GM12864 (cell line): ENCODE results near the gene ABI1.
A peak's percentile ranks its signal among the peaks of the same experiment; 100 is the strongest.

Experiments used
- DNase-seq: peaks from one replicate; pipeline ENCODE4 v3.0.0-alpha.2; 2011; ENCODE audit warnings: low read depth
- H3K4me3 ChIP-seq: 2 replicates; pipeline ENCODE4 v1.5.1; 2011; ENCODE audit warnings: mild to moderate bottlenecking, low read depth, low read length, control low read depth
- TF ChIP-seq, protein P1 (sequence below): IDR thresholded peaks from 2 replicates; pipeline ENCODE4 v1.5.1; 2011; ENCODE audit warnings: low read depth, mild to moderate bottlenecking, moderate library complexity, low read length, control low read depth, inconsistent platforms; ENCODE audit errors: missing control alignments

Gene ABI1

DNA sequence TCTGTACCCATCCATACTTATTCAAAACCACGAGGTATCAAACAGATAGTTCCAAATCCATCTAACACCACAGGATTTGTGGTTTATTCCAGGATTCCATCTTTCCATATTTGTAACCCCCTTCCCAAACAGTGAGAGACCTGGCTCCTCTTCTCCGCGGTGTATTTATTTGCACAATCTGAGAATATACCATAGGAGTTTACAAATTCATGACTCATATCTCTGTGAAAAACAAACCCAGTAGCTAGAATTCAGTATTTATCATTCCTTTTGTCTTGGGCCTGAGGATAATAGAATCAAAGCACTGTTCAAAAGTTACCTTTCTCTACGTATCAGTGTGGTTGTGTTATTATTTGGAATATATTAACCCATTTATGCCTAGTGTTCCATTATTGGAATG lies 131.4 kb downstream of the ABI1 start:
- TF ChIP-seq, protein P1, sequence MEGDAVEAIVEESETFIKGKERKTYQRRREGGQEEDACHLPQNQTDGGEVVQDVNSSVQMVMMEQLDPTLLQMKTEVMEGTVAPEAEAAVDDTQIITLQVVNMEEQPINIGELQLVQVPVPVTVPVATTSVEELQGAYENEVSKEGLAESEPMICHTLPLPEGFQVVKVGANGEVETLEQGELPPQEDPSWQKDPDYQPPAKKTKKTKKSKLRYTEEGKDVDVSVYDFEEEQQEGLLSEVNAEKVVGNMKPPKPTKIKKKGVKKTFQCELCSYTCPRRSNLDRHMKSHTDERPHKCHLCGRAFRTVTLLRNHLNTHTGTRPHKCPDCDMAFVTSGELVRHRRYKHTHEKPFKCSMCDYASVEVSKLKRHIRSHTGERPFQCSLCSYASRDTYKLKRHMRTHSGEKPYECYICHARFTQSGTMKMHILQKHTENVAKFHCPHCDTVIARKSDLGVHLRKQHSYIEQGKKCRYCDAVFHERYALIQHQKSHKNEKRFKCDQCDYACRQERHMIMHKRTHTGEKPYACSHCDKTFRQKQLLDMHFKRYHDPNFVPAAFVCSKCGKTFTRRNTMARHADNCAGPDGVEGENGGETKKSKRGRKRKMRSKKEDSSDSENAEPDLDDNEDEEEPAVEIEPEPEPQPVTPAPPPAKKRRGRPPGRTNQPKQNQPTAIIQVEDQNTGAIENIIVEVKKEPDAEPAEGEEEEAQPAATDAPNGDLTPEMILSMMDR: no peak
- no peak for DNase-seq
- H3K4me3 ChIP-seq: no peak overlapping the region

DNA sequence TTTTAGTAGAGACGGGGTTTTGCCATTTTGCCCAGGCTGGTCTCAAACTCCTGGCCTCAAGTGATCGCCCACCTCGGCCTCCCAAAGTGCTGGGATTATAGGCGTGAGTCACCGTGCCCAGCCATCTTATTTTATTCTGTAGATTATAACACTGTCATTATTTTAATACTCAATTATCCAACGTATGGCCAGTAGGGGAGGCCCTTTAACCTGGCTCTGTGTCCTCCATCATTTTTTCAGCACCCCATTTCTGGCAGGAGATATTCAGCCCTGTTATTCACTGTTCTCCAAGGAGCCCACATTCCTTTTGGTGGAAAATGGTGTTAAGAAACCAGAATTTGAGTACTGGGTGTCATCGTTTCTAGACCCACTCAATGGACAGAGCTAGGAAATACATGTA lies 131.8 kb downstream of the ABI1 start:
- DNase-seq: no peak
- TF ChIP-seq, protein P1: no peak
- H3K4me3 ChIP-seq: no peak overlapping the region

DNA sequence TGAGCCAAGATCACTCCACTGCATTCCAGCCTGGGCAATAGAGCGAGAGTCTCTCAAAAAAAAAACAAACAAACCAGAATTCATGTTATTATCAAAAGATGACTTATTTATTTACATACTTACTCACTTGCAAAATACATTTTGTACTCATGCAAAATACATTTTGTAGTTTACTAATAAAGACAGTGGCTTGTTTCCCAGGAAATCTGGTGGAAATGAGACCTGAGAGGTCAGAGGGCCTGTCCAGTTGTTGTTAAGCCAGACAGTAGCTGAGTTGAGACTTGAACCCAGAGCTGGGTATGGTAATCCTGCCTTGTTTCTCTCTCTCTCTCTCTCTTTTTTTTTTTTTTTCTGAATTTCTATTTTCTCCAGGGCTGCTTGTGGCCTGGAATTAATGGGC lies 133.8 kb downstream of the ABI1 start:
- no peak for DNase-seq
- H3K4me3 ChIP-seq: no peak overlapping the region
- TF ChIP-seq, protein P1: no peak

DNA sequence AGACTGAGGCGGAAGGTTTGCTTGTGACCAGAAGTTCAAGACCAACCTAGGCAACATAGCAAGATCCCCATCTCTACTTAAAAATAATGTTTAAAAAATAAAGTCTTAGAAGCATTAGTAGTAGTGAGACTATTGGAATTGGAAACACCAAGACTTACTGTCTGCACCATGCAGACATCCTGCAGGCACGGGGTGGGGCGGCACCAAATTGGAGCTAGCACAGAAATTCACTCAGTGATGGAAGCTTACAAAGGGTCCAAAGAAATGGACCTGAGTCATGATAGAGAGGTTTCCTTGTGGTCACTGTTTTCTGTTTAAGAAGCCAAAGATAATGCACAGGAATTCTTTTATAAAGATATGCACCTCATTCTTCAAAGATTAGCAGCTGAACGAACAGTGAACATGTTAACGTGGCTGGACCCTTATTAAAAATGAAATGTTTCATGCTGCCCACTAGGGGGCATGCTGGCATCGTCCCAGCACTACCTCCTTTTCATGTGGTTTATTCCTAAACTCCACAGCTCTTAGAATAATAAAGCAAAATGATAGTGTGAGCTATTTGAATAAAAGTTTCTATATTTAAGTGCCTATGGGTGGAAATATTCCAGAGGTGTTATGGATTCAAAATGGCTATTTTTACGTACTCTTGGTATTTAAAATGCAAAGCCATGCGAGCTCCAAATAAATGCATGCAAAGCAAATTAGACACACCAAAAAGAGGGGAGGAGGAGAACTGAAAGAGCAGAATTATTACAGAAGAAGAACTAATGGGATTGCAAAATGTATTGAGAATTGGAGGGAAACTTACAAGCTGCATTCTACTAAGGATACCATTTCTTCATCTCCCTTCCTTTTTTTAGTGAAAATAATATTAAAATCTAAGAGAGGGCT lies 134.7 kb downstream of the ABI1 start:
- no peak overlapping the region for H3K4me3 ChIP-seq
- TF ChIP-seq, protein P1: peak; percentile 72
- no peak for DNase-seq

DNA sequence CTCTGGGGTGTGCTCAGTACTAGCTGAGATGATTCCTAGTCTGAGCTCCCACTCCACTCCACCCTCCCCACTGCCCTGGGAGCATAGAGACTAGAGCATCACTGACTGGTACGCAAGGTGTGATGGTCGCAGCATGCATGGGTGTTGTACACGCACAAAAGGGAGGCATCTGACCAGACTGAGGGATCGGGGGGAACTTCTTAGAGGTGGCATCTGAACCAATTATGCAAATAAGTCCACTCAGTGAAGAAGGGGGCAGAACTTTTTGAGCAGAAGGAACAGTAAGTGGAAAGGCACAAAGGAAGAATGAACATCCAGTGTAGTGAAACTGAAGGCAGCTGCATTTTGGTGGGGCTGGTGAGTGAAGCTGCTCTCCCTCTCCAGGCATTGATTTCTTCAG lies 137.7 kb downstream of the ABI1 start:
- no peak for DNase-seq
- TF ChIP-seq, protein P1: no peak

DNA sequence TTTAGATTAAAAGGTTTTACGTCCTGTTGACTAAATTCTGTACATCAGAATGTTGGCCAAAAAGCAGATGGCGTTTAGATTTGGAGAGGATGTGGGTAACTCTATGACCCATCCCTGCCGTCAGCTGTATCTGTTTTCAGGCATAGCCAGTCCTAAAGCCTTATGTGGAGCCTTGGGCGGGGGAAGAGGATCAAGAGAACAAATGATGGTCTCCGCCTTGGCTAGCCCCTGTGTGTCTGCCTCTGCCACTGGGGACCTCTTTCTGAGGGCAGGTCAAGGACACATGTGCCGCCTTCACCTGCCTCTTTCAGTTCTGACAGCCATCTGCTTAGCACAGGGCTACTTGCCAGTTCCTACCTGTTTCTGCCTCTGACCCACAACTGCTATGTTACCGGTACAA lies 139.2 kb downstream of the ABI1 start:
- DNase-seq: no peak
- H3K4me3 ChIP-seq: no peak overlapping the region
- TF ChIP-seq, protein P1: no peak

More for the DNA sequence above, 137.7 kb downstream of the ABI1 start:
- no peak overlapping the region for H3K4me3 ChIP-seq

DNA sequence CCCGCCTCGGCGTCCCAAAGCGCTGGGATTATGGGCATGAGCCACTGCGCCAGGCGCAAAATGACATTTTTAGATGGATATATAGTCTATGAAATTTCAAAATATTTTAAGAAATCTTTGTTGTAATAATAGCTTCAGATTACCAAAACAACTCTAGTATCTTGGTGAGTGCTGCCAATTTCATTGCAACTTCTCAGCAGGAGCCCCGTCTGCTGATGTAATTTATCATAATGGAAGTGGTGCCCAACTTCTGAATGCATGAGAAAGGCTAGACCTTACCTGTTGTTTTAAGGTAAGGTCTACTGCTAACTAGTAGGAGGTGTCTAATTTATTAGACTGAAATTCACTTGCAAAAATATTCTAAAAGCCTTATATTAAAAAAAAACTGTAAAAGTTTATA lies 143.3 kb downstream of the ABI1 start:
- TF ChIP-seq, protein P1: no peak
- no peak for DNase-seq
- H3K4me3 ChIP-seq: no peak overlapping the region
